ENCODE results near the gene LIPM.

DNA sequence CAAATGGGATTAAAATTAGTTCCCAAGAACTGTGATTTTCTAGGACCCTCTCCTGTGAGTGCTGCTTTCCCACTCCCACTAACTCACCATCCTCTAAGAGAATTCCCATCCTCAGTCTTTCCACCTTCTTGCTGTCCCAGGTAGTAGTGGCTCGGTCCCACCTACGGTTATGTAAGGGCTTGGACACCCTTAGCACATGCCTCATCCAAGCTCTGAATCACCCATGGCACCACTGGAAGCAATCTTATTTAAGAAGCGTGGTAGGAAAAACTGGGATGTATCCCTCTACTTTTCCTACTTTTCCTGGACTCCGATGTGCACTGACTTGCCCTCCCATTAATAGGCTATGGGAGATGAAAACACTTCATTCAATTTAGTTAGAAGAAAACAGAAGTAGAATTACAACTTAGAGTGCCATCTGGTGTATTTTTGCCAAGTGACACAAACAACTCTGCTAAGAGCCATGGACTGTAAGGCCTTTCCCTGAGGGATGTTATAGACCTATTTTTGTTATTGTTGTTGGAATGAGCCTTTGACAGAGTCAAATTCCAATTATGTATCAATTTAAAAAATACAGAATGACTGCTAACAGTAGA is 62.8 kb downstream of the LIPM start:
- TF ChIP-seq, protein P1, sequence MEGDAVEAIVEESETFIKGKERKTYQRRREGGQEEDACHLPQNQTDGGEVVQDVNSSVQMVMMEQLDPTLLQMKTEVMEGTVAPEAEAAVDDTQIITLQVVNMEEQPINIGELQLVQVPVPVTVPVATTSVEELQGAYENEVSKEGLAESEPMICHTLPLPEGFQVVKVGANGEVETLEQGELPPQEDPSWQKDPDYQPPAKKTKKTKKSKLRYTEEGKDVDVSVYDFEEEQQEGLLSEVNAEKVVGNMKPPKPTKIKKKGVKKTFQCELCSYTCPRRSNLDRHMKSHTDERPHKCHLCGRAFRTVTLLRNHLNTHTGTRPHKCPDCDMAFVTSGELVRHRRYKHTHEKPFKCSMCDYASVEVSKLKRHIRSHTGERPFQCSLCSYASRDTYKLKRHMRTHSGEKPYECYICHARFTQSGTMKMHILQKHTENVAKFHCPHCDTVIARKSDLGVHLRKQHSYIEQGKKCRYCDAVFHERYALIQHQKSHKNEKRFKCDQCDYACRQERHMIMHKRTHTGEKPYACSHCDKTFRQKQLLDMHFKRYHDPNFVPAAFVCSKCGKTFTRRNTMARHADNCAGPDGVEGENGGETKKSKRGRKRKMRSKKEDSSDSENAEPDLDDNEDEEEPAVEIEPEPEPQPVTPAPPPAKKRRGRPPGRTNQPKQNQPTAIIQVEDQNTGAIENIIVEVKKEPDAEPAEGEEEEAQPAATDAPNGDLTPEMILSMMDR (conservative IDR thresholded peaks at IDR 0.05; ENCODE audit: low read length): peak; percentile 60
- TF ChIP-seq EZH2phosphoT487 (IDR thresholded peaks at IDR 0.05; ENCODE audit: borderline replicate concordance): no peak
